Peyer's patch (tissue), 4 donors: ENCODE data around the gene ULK1. TPM values are rescaled to one million over a fixed set of nuclear protein-coding genes. Genes with fewer than 3 reads are reported as not detected.
"Not testable (repeated sequence)": the region's sequence is repeated elsewhere in the genome, so short reads cannot be mapped to it uniquely, and the experiment has no call there.

Experiments
- DNase-seq, 3 donors: peaks; one replicate each; pipeline ENCODE4 v3.0.0-alpha.2; 2017 to 2019
- H3K27ac ChIP-seq, 4 donors: fragments of 200-600 bp; sonication (generic); one replicate each; pipeline ENCODE4 v1.5.1; 2016 to 2019
- H3K27me3 ChIP-seq, 2 donors: fragments of 200-600 bp; sonication (generic); one replicate each; pipeline ENCODE4 v1.5.1; 2019
- H3K36me3 ChIP-seq, 3 donors: fragments of 200-600 bp; sonication (generic); one replicate each; pipeline ENCODE4 v1.5.1; 2016 to 2019
- H3K4me1 ChIP-seq, 4 donors: fragments of 200-600 bp; sonication (generic); one replicate each; pipeline ENCODE4 v1.5.1; 2016 to 2019
- H3K4me3 ChIP-seq, 4 donors: fragments of 200-600 bp; sonication (generic); 1 replicate in 3 of 4; 2 replicates in 1 of 4; pipeline ENCODE4 v1.5.1; 2016 to 2019; ENCODE audit warnings: mild to moderate bottlenecking in 1 of 4
- H3K9me3 ChIP-seq, 4 donors: fragments of 200-600 bp; sonication (generic); one replicate each; pipeline ENCODE4 v1.5.1; 2016 to 2019; ENCODE audit warnings: mild to moderate bottlenecking in 1 of 4
- CTCF ChIP-seq, 6 experiments: fragments of 450-650 bp in 4 of 6; fragments of 200-600 bp in 2 of 6; sonication (generic) in 1 of 6; IDR thresholded peaks; one replicate each; pipeline ENCODE4 v1.5.1; 2017 to 2019; ENCODE audit warnings: antibody characterized with exemption in 6 of 6, mild to moderate bottlenecking in 3 of 6, moderate library complexity in 1 of 6
- POLR2A ChIP-seq, 2 donors: fragments of 450-650 bp; IDR thresholded peaks; one replicate each; pipeline ENCODE4 v1.5.1; 2017; ENCODE audit warnings: antibody characterized with exemption in 2 of 2, mild to moderate bottlenecking in 2 of 2, moderate library complexity in 2 of 2
- total RNA-seq, 4 donors: library from RNA; depleted of rRNA; stranded (reverse); fragments of >200 nt; gene quantifications; one replicate each; pipeline ENCODE4 v1.1.0, GENCODE V29; 2016

ULK1 gene
- total RNA-seq, 4 donors from 2014 or later = 25.2 to 54.1 (median 38.8) TPM

GRCh38 chr12:131959116-131959515, 64.7 kb downstream of the ULK1 start:
- H3K36me3 ChIP-seq = peaks cover 0 to 11% (median 0%) of the 10 kb centered on the region in 3 donors

DNA sequence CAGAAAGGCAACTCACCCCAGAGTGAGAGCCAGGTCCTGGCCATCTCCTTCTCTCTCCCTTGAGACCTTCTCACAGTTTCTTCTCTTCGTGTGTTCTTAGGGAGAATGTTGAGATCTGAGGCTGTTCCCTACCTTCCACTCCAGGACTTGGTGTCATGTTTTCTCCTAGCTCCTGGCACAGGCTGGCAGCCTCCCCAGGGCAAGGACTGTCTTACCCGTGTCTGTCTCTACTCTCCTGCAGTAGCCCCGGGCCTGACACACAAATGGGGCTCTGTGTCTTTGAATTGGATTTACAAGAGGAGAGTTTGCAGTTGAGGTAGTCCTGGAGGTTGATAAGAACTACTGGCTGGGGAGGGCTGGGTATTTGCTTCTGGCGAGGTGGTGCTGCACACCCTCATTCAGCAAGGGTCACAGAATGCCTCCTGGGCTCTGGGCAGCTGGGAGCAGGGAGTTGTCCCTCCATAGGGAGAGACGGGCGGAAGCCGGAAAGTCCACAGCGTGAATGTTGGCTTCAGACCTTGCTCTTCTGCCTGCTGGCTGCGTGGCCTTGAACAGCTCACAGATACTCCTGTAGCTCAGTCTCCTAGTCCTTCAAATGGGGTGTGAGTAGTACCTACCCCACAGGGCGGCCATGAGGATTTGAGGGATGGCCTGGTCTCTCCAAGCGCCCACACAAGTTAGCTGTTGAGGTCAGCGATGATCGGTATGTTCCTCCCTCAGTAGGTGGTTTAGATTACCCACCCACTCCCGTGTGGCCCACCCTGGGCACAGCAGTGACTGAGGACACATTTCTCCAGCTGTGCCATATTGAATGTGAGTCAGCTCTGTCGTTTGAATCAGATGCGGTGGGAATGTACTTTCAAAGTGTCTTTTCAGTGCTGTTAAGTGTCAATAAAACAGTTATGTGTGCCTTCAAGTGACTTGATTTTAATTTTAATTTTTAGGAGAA, 65.5 kb downstream of the ULK1 start:
- Histone ChIP-seq H3K36me3 (peaks cover 0 to 11% (median 0%) of the 10 kb centered on the region in 3 donors), H3K9me3 (no peaks in the 10 kb centered on the region), H3K27ac (no peak overlapping the region), H3K27me3 (no peaks in the 10 kb centered on the region), H3K4me1 (peaks cover 0 to 28% (median 0%) of the 10 kb centered on the region in 4 donors), H3K4me3 (no peak overlapping the region)
- TF ChIP-seq CTCF (IDR thresholded peaks at IDR 0.05) = no peak
- no peak for TF ChIP-seq POLR2A (IDR thresholded peaks at IDR 0.05)
- no peak for DNase-seq

More at GRCh38 chr12:131959116-131959515, 64.7 kb downstream of the ULK1 start:
- H3K4me1 ChIP-seq = peaks cover 0 to 28% (median 0%) of the 10 kb centered on the region in 4 donors
- H3K4me3 ChIP-seq = no peak overlapping the region
- no peak overlapping the region for H3K27ac ChIP-seq
- no peaks in the 10 kb centered on the region for H3K9me3 ChIP-seq
- no peaks in the 10 kb centered on the region for H3K27me3 ChIP-seq
- TF ChIP-seq CTCF (IDR thresholded peaks at IDR 0.05) = no peak
- TF ChIP-seq POLR2A (IDR thresholded peaks at IDR 0.05) = no peak
- DNase-seq = no peak

DNA sequence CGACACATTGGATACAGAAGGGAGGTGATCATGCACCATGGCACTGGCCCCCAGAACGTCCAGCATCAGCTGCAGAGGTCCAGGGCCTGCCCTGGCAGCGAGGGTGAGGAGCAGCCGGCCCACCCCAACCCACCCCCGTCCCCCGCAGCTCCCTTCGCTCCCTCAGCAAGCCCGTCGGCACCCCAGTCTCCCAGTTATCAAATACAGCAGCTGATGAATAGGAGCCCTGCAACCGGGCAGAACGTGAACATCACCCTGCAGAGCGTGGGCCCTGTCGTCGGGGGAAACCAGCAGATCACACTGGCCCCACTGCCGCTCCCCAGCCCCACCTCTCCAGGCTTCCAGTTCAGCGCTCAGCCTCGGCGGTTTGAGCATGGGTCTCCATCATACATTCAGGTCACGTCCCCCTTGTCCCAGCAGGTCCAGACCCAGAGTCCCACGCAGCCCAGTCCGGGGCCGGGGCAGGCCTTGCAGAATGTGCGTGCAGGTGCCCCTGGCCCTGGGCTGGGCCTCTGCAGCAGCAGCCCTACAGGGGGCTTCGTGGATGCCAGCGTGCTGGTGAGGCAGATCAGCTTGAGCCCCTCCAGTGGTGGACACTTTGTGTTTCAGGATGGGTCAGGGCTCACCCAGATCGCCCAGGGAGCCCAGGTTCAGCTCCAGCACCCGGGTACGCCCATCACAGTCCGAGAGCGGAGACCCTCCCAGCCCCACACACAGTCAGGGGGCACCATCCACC, 66.3 kb downstream of the ULK1 start:
- DNase-seq, H3K9me3 ChIP-seq, H3K4me3 ChIP-seq, H3K27me3 ChIP-seq, H3K27ac ChIP-seq: not testable (repeated sequence)
- H3K36me3 ChIP-seq = peaks cover 0 to 11% (median 0%) of the 10 kb centered on the region in 3 donors
- peaks cover 0 to 28% (median 0%) of the 10 kb centered on the region in 4 donors for H3K4me1 ChIP-seq

GRCh38 chr12:131961328-131961727, 66.9 kb downstream of the ULK1 start:
- peaks cover 0 to 23% (median 0%) of the 10 kb centered on the region in 4 donors for H3K4me1 ChIP-seq
- not testable (repeated sequence) for H3K27me3 ChIP-seq, DNase-seq, H3K9me3 ChIP-seq, H3K4me3 ChIP-seq, H3K27ac ChIP-seq
- H3K36me3 ChIP-seq = peaks cover 0 to 11% (median 0%) of the 10 kb centered on the region in 3 donors

- no peak overlapping the region for H3K4me3 ChIP-seq
- no peaks in the 10 kb centered on the region for H3K27me3 ChIP-seq
- peaks cover 0 to 11% (median 0%) of the 10 kb centered on the region in 3 donors for H3K36me3 ChIP-seq
- no peak for DNase-seq
- no peak for TF ChIP-seq POLR2A (IDR thresholded peaks at IDR 0.05)
- no peak for TF ChIP-seq CTCF (IDR thresholded peaks at IDR 0.05)
- H3K27ac ChIP-seq = no peak overlapping the region
- H3K4me1 ChIP-seq = peaks cover 0 to 16% (median 0%) of the 10 kb centered on the region in 4 donors
- no peaks in the 10 kb centered on the region for H3K9me3 ChIP-seq
These were observed 67.6 kb downstream of the ULK1 start for GRCh38 chr12:131962069-131962468.

GRCh38 chr12:131963381-131963780, 69.0 kb downstream of the ULK1 start:
- Histone ChIP-seq H3K36me3 (peaks cover 0 to 11% (median 0%) of the 10 kb centered on the region in 3 donors), H3K27ac (no peak overlapping the region), H3K27me3 (no peaks in the 10 kb centered on the region), H3K9me3 (no peaks in the 10 kb centered on the region), H3K4me3 (no peak overlapping the region), H3K4me1 (peaks cover 0 to 9% (median 0%) of the 10 kb centered on the region in 4 donors)
- TF ChIP-seq POLR2A (IDR thresholded peaks at IDR 0.05) (no peak), CTCF (IDR thresholded peaks at IDR 0.05) (no peak)
- DNase-seq = no peak
